Measurements from ENCODE around the gene WWP2.

The WWP2 gene

GRCh38 chr16:69924777-69925191, 162.7 kb downstream of the WWP2 start:
- TF ChIP-seq CTCF (IDR thresholded peaks at IDR 0.05; ENCODE audit: insufficient read depth, missing control alignments), result no peak
- no peak for DNase-seq (ENCODE audit: insufficient read length, low spot score)
- no peak for FAIRE-seq

GRCh38 chr16:69925311-69925710, 163.2 kb downstream of the WWP2 start:
- DNase-seq (ENCODE audit: insufficient read length, low spot score) (no peak), FAIRE-seq (no peak)
- TF ChIP-seq CTCF (IDR thresholded peaks at IDR 0.05; ENCODE audit: insufficient read depth, missing control alignments), result no peak

- DNase-seq (ENCODE audit: insufficient read length, low spot score), result no peak
- no peak for TF ChIP-seq CTCF (IDR thresholded peaks at IDR 0.05; ENCODE audit: insufficient read depth, missing control alignments)
- FAIRE-seq, result no peak
Measured at GRCh38 chr16:69926241-69926640, 164.1 kb downstream of the WWP2 start.

- FAIRE-seq, result no peak
- no peak for TF ChIP-seq CTCF (IDR thresholded peaks at IDR 0.05; ENCODE audit: insufficient read depth, missing control alignments)
- DNase-seq (ENCODE audit: insufficient read length, low spot score), result no peak
Measured at GRCh38 chr16:69927056-69927757, 165.1 kb downstream of the WWP2 start.

GRCh38 chr16:69928856-69929400, 166.8 kb downstream of the WWP2 start:
- FAIRE-seq (no peak), DNase-seq (ENCODE audit: insufficient read length, low spot score) (no peak)
- TF ChIP-seq CTCF (IDR thresholded peaks at IDR 0.05; ENCODE audit: insufficient read depth, missing control alignments), result no peak

GRCh38 chr16:69929480-69929879, 167.3 kb downstream of the WWP2 start:
- FAIRE-seq (no peak), DNase-seq (ENCODE audit: insufficient read length, low spot score) (no peak)
- no peak for TF ChIP-seq CTCF (IDR thresholded peaks at IDR 0.05; ENCODE audit: insufficient read depth, missing control alignments)

GRCh38 chr16:69930117-69930776, 168.1 kb downstream of the WWP2 start:
- TF ChIP-seq CTCF (IDR thresholded peaks at IDR 0.05; ENCODE audit: insufficient read depth, missing control alignments), result peak; percentile 74
- FAIRE-seq (no peak), DNase-seq (ENCODE audit: insufficient read length, low spot score) (peak; percentile 48)
